ENCODE measurements around the gene CAMTA1. TPM values are rescaled to one million over a fixed set of nuclear protein-coding genes. Genes with fewer than 3 reads are reported as not detected.

The CAMTA1 gene
- polyA plus RNA-seq, 1 of the 3 experiments (the other 2 are of a cell fraction) = 63.1 TPM

DNA sequence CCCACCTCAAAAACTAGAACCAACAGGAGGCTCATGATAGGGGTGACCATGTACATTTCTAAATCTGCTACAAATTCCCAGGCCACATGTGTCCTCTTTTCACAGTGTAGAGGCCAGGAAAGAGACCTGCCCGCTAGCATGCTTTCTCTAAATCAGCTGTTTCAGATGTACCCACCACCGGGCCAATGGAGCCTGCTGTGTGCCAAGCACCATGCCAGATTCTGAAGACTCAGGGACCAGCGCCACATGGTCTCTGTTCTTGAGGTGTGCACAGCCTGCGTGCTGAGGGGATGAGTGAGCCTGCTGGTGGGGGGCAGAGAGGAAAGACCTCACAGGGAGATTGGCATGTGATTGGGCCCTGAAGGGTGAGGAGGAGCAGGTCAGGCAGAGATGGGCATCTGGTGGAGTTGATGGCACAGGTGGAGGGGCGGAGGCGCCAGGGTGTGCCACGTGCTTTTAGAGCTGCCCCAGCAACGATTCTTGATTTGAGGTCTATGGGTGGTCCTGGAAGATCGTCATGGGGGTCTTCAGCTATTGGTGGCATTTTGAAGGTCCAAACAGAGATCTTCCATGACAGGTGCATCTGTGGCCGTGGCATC, 500.7 kb downstream of the CAMTA1 start:
- H3K4me2 ChIP-seq = no peak overlapping the region
- no peak overlapping the region for H2AFZ ChIP-seq (ENCODE audit: low read depth)
- no peaks in the 10 kb centered on the region for H3K9me2 ChIP-seq
- H4K20me1 ChIP-seq (ENCODE audit: insufficient read depth) = no peaks in the 10 kb centered on the region
- peaks cover 4% of the 10 kb centered on the region for H3F3A ChIP-seq (replicated peaks; ENCODE audit: insufficient read depth)
- no peak overlapping the region for H3K9ac ChIP-seq
- H3K27me3 ChIP-seq (ENCODE audit: insufficient read depth) = no peaks in the 10 kb centered on the region
- H3K79me2 ChIP-seq (ENCODE audit: insufficient read depth) = no peaks in the 10 kb centered on the region
- 86% methylated on average over 5 of the region's 10 CpGs for WGBS (ENCODE audit: low lambda C conversion rate)
- H3K36me3 ChIP-seq (replicated peaks in 1 of 2; ENCODE audit: control insufficient read depth in 1 of 2, insufficient read depth in 2 of 2, low read length in 1 of 2) = no peaks in the 10 kb centered on the region
- no peak overlapping the region for H3K4me3 ChIP-seq (ENCODE audit: low read depth in 2 of 2, low read length in 1 of 2)
- POLR2A ChIA-PET = no interaction called here
- DNase-seq = no peak
- no peaks in the 10 kb centered on the region for H3K9me3 ChIP-seq
- CTCF ChIA-PET = interaction anchor here (1.6 kb wide), 1 partner anchor 68 kb away, joined by 4 read pairs; no protein-coding TSS in a partner anchor
- H3K27ac ChIP-seq (ENCODE audit: low read depth in 2 of 2, low read length in 1 of 2) = no peak overlapping the region
- peaks cover 3 to 4% of the 10 kb centered on the region in 2 experiments; a peak in 3 of 4 replicates for H3K4me1 ChIP-seq (ENCODE audit: control insufficient read depth in 1 of 2, insufficient read depth in 2 of 2, low read depth in 1 of 2, low read length in 1 of 2)
- TF ChIP-seq NRF1 (IDR thresholded peaks at IDR 0.05; ENCODE audit: low read depth, low read length) (no peak), MXI1 (IDR thresholded peaks at IDR 0.05; ENCODE audit: low read depth, low read length) (no peak), GABPA (IDR thresholded peaks at IDR 0.05; ENCODE audit: low read depth) (no peak), MAX (IDR thresholded peaks at IDR 0.05; ENCODE audit: low read depth) (no peak), CTCF (IDR thresholded peaks at IDR 0.05) (no peak)
- TF ChIP-seq, protein P1, sequence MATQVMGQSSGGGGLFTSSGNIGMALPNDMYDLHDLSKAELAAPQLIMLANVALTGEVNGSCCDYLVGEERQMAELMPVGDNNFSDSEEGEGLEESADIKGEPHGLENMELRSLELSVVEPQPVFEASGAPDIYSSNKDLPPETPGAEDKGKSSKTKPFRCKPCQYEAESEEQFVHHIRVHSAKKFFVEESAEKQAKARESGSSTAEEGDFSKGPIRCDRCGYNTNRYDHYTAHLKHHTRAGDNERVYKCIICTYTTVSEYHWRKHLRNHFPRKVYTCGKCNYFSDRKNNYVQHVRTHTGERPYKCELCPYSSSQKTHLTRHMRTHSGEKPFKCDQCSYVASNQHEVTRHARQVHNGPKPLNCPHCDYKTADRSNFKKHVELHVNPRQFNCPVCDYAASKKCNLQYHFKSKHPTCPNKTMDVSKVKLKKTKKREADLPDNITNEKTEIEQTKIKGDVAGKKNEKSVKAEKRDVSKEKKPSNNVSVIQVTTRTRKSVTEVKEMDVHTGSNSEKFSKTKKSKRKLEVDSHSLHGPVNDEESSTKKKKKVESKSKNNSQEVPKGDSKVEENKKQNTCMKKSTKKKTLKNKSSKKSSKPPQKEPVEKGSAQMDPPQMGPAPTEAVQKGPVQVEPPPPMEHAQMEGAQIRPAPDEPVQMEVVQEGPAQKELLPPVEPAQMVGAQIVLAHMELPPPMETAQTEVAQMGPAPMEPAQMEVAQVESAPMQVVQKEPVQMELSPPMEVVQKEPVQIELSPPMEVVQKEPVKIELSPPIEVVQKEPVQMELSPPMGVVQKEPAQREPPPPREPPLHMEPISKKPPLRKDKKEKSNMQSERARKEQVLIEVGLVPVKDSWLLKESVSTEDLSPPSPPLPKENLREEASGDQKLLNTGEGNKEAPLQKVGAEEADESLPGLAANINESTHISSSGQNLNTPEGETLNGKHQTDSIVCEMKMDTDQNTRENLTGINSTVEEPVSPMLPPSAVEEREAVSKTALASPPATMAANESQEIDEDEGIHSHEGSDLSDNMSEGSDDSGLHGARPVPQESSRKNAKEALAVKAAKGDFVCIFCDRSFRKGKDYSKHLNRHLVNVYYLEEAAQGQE (IDR thresholded peaks at IDR 0.05; ENCODE audit: low read depth, low read length) = no peak
- TF ChIP-seq, protein P2, sequence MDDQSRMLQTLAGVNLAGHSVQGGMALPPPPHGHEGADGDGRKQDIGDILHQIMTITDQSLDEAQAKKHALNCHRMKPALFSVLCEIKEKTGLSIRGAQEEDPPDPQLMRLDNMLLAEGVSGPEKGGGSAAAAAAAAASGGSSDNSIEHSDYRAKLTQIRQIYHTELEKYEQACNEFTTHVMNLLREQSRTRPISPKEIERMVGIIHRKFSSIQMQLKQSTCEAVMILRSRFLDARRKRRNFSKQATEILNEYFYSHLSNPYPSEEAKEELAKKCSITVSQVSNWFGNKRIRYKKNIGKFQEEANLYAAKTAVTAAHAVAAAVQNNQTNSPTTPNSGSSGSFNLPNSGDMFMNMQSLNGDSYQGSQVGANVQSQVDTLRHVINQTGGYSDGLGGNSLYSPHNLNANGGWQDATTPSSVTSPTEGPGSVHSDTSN (IDR thresholded peaks at IDR 0.05) = no peak
- TF ChIP-seq, protein P3, sequence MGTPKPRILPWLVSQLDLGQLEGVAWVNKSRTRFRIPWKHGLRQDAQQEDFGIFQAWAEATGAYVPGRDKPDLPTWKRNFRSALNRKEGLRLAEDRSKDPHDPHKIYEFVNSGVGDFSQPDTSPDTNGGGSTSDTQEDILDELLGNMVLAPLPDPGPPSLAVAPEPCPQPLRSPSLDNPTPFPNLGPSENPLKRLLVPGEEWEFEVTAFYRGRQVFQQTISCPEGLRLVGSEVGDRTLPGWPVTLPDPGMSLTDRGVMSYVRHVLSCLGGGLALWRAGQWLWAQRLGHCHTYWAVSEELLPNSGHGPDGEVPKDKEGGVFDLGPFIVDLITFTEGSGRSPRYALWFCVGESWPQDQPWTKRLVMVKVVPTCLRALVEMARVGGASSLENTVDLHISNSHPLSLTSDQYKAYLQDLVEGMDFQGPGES (IDR thresholded peaks at IDR 0.05; ENCODE audit: low read depth, low read length) = no peak
